ENCODE data around the gene DIS3L2.

DIS3L2 gene

DNA sequence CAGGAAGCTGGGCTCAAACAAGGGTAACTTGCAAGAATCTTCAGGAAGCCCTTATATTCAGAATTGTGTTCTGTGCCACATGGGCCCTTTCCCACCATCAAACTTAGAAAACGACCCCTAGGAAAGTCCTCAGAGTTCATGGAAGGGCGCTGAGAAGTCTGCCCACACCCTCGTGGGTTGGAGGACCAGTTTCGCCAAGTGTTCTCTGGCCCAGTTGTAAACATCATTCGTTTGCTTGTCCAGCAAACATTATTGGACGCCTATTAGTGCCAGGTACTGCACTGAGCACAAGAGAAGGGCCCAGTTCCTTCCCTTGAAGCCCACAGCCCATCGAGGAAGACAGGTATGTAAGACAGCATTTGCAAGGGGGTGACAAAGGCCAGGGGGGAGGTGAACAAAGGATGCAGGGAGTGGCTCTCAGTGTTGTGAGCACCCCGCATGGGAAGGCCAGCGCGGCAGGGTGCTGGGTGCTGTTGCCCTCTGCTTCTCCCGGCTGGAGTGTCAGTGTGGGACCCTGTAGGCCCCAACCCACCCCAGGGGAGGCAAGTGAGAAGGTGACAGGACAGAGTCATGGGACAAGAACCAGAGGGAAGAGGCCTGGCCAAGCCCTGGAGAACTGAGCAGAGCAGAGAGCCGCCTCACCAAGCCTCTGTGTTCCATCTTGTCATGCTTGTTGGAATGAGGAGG lies 356.8 kb downstream of the DIS3L2 start:
- H3K4me3 ChIP-seq (replicated peaks; ENCODE audit: low read depth, low read length): no peak overlapping the region
- TF ChIP-seq, protein P1, sequence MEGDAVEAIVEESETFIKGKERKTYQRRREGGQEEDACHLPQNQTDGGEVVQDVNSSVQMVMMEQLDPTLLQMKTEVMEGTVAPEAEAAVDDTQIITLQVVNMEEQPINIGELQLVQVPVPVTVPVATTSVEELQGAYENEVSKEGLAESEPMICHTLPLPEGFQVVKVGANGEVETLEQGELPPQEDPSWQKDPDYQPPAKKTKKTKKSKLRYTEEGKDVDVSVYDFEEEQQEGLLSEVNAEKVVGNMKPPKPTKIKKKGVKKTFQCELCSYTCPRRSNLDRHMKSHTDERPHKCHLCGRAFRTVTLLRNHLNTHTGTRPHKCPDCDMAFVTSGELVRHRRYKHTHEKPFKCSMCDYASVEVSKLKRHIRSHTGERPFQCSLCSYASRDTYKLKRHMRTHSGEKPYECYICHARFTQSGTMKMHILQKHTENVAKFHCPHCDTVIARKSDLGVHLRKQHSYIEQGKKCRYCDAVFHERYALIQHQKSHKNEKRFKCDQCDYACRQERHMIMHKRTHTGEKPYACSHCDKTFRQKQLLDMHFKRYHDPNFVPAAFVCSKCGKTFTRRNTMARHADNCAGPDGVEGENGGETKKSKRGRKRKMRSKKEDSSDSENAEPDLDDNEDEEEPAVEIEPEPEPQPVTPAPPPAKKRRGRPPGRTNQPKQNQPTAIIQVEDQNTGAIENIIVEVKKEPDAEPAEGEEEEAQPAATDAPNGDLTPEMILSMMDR (IDR thresholded peaks at IDR 0.05; ENCODE audit: low read depth, low read length, missing control alignments): no peak
- no peak for DNase-seq (ENCODE audit: extremely low read depth, low read depth)

DNA sequence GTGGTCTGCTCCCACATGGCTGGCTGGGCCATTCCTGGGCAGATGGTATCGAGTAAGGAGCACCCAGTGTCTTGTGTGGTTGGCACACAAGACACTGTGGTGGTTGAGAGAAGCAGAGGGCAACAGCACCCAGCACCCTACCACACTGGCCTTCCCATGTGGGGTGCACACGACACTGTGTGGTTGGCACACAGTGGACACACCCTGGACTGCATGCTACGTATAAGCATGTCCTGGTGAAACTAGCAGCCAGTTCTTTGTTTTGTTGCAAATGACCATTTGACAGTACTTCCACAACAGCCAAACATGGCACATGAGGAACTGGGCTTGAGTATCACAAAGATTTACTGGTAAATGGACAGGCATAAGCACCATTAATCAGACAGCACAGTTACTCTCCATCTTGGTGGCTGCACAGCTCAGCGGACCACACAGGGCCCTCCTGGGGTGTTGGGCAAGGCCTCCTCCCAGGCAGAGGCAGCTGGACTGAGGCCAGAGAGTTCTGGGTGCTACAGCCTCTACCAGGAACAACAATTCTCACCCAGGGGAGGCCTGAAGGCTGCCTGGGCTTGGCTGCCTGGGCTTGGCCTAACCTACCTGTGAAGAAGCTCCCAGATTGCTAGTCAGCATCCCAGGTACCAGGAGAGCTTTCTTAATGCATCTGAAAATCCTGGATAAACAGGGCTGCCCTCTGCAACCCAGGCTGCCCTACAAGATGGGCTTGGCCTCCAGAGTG lies 357.7 kb downstream of the DIS3L2 start:
- DNase-seq (ENCODE audit: extremely low read depth, low read depth): no peak
- no peak overlapping the region for H3K4me3 ChIP-seq (replicated peaks; ENCODE audit: low read depth, low read length)
- TF ChIP-seq, protein P1 (IDR thresholded peaks at IDR 0.05; ENCODE audit: low read depth, low read length, missing control alignments): no peak

DNA sequence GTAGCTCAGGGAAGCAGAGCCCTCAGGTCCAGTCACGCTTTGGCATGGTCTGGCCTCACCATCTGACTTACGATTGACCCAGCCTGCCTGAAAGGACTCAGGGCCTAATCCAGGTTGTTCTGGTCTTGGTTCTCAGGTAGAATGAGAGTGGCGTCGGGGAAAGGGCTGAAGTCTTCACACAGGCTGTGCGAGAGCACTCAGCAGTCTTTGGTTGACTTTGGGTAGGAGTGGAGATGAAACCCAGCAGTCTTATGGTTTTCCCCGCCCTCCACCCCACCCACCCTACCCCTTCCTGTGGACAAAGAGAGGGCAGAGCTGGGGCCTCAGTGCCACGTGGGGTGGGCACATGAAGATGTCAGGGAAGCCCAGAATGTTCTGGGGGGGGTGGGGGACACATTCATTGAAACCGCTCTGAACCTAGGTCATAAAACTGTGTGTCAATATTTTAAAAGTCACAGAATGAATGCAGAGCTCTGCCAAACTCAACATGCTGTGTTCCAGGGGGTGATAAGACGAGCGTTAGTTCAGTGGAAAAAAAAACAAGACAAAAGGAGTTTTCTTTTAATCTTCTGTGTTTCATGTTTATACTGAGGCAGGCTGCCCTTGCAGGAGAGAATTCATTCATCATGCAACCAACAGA lies 358.4 kb downstream of the DIS3L2 start:
- DNase-seq (ENCODE audit: extremely low read depth, low read depth): no peak
- no peak overlapping the region for H3K4me3 ChIP-seq (replicated peaks; ENCODE audit: low read depth, low read length)
- TF ChIP-seq, protein P1 (IDR thresholded peaks at IDR 0.05; ENCODE audit: low read depth, low read length, missing control alignments): no peak

DNA sequence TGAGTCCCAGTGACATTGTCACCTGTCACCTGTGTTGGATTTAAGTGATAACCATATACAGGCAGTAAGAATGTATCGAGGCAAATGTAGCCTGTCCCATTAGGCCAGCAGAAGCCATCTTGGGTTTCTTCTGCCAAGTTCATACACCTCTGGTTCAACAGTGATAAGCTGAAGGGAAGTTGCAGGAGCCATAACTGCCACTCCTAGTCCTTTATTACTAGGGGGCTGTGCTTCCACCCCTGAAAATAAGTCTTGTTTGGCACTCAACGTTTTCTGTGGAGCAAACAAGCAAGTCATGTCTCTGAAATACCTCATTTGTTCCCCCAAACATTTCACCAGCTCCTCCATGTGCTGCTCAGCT lies 358.9 kb downstream of the DIS3L2 start:
- no peak overlapping the region for H3K4me3 ChIP-seq (replicated peaks; ENCODE audit: low read depth, low read length)
- DNase-seq (ENCODE audit: extremely low read depth, low read depth): no peak
- TF ChIP-seq, protein P1 (IDR thresholded peaks at IDR 0.05; ENCODE audit: low read depth, low read length, missing control alignments): no peak

DNA sequence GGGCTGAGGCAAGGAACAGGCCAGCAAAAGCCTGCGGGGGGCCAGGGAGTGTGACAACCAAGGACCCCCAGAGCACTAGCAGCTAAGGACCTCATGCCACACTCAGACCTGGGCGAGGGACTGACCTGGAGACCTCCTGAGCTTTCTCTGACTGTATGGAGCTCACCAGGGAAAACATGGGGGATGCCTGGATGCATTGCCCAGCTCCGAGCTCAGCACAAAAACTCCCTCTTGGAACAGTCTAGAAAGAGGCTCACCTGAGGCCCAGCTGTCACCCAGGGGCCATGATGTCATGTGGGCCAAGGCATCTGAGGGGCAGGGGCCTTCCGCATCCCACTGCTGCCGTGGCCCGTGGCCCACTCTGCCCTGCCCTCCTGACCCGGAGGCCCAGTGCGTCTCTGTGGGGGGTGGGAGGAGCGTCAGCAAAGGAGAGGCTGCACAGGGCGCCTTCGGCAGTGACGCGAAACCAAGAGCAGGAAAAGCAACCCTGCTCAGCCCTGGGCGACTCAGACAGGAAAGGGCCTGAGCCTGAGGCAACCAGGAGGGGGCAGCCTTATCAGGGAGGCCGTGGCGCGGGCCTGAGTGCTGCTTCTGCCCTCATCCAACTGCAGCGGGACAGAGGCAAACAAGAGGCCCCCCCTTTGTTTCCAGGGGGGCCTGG lies 359.8 kb downstream of the DIS3L2 start:
- H3K4me3 ChIP-seq (replicated peaks; ENCODE audit: low read depth, low read length): no peak overlapping the region

More for the DNA sequence above, 359.8 kb downstream of the DIS3L2 start:
- TF ChIP-seq, protein P1 (IDR thresholded peaks at IDR 0.05; ENCODE audit: low read depth, low read length, missing control alignments): no peak
- DNase-seq (ENCODE audit: extremely low read depth, low read depth): no peak

Measured in HFF-Myc (cell line).